Heart left ventricle (tissue), 13 donors: ENCODE data around the gene IL36B.

Source experiments
- CTCF ChIP-seq, 12 donors: fragments of 200-600 bp; sonication (generic) in 4 of 12; IDR thresholded peaks; one replicate each; pipeline versions ENCODE4 v1.5.0 to v1.8.0; 2018 to 2022; ENCODE audit warnings: antibody characterized with exemption in 12 of 12, mild to moderate bottlenecking in 5 of 12
- POLR2A ChIP-seq, 2 donors: fragments of 450-650 bp; IDR thresholded peaks; one replicate each; pipeline ENCODE4 v1.6.1; 2017; ENCODE audit warnings: antibody characterized with exemption in 2 of 2, mild to moderate bottlenecking in 2 of 2, moderate library complexity in 2 of 2
- donor health status: ischemic (EF 13 %, LVEDD 7.1; RV severe dilation, severe dysfunction).
- donor health status: DM: no; HTN: yes; CAD: no.
- donor health status: DM: no; HTN: no; CAD: no.
- donor health status: ischemic (EF 25% LVEDD 6.9; RV normal size, moderate dysfunction).
- donor health status: ischemic (EF 25% LVEDD 5.7; RV mildly dilated, moderate dysfunction).
- donor health status: ischemic (EF 35%, LVEDD 5.7; RV mildly dilated, moderate dysfunction).
- donor health status: nonischemic (EF 11% LVEDD 7.7; RV severe dilation, severe dysfunction).
- donor health status: DM: yes; HTN: yes; CAD: no.
- donor health status: PGD.
- donor health status: ischemic (EF 29% LVEDD 5.4; RV normal size, mild dysfunction).
- donor health status: nonischemic (EF 23%, LVEDD 6.1; RV moderate dilation, normal function).

GRCh38 chr2:113089916-113090315 is 37.2 kb upstream of the IL36B start:
- no peak for TF ChIP-seq CTCF (IDR thresholded peaks at IDR 0.05)
- TF ChIP-seq POLR2A (IDR thresholded peaks at IDR 0.05): no peak
